Measurements from ENCODE around the gene RTF1. TPM values are rescaled to one million over a fixed set of nuclear protein-coding genes. Genes with fewer than 3 reads are reported as not detected.

Gene RTF1
- total and polyA plus RNA-seq, 2 donors (not counting 3 experiments of a cell fraction or from before 2014, with no cell fraction given): 19.2 to 40.6 TPM

DNA sequence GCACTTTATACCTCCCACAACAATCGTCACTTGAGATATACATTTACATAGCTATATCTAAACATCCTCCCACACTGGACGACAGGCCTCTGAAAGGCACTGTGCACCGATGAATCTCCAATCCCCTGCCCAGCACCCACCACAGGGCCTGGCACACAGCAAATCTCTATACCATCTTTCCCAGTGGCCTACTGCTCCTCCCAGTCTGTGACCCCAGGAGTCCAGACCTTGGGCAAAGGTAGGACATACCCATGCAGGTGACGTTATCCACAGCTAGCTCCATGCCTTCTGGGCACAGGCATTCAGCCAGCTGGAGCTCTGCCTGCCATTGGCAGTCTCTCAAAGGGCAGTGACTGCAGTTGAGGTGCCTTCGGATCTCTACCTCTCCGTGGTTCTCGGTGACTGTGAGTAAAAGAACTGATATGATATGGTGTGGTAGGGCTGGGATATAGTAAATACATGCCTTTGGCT lies 91.0 kb downstream of the RTF1 start:
- H3K79me2 ChIP-seq (ENCODE audit: control insufficient read depth, insufficient read depth, low read length): no peaks in the 10 kb centered on the region
- no peaks in the 10 kb centered on the region for H3K9me1 ChIP-seq (replicated peaks; ENCODE audit: control insufficient read depth, extremely low read depth, insufficient read depth, low read length)
- H4K20me1 ChIP-seq (replicated peaks; ENCODE audit: control insufficient read depth, extremely low read depth, insufficient read depth, low read length): no peaks in the 10 kb centered on the region
- H2AFZ ChIP-seq (ENCODE audit: low read depth, low read length): no peak overlapping the region
- dilution Hi-C loops (cut with MboI; ENCODE audit: extremely low pct_ligation_motif_present, low sequenced_read_pairs): no loop called here
- no peak overlapping the region for H3K4me3 ChIP-seq (replicated peaks in 1 of 3; ENCODE audit: insufficient read depth in 1 of 3, low read depth in 1 of 3, low read length in 3 of 3)
- FAIRE-seq: no peak
- peaks cover 36% of the 10 kb centered on the region in 2 experiments for H3K27me3 ChIP-seq (ENCODE audit: control insufficient read depth in 2 of 2, insufficient read depth in 2 of 2, low read length in 2 of 2)
- H3K36me3 ChIP-seq (ENCODE audit: control insufficient read depth in 2 of 2, extremely low read depth in 1 of 2, insufficient read depth in 2 of 2, low read length in 2 of 2): no peaks in the 10 kb centered on the region
- ChIA-PET POLR2A (interaction anchor here (0.5 kb wide), 1 partner anchor 113 kb away, joined by 7 read pairs; no protein-coding TSS in a partner anchor), CTCF (interaction anchor here (2.0 kb wide), 1 partner anchor 42 kb away, joined by 9 read pairs; no protein-coding TSS in a partner anchor)
- TF ChIP-seq POLR2AphosphoS5 (IDR thresholded peaks at IDR 0.05; ENCODE audit: insufficient read depth, low read depth, low read length) (no peak), GATA2 (IDR thresholded peaks at IDR 0.05; ENCODE audit: insufficient read depth, insufficient read length, low read depth, low read length) (no peak), POLR2A (IDR thresholded peaks at IDR 0.05; ENCODE audit: low read depth, low read length) (no peak), MYC (IDR thresholded peaks at IDR 0.05; ENCODE audit: low read depth, low read length) (no peak), EZH2 (IDR thresholded peaks at IDR 0.05; ENCODE audit: borderline replicate concordance, low read depth, low read length, severe bottlenecking) (no peak), FOS (IDR thresholded peaks at IDR 0.05; ENCODE audit: borderline replicate concordance, insufficient read depth, low read length) (no peak)
- TF ChIP-seq, protein P1, sequence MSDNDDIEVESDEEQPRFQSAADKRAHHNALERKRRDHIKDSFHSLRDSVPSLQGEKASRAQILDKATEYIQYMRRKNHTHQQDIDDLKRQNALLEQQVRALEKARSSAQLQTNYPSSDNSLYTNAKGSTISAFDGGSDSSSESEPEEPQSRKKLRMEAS (IDR thresholded peaks at IDR 0.05; ENCODE audit: insufficient read depth, insufficient read length): no peak
- TF ChIP-seq, protein P2, sequence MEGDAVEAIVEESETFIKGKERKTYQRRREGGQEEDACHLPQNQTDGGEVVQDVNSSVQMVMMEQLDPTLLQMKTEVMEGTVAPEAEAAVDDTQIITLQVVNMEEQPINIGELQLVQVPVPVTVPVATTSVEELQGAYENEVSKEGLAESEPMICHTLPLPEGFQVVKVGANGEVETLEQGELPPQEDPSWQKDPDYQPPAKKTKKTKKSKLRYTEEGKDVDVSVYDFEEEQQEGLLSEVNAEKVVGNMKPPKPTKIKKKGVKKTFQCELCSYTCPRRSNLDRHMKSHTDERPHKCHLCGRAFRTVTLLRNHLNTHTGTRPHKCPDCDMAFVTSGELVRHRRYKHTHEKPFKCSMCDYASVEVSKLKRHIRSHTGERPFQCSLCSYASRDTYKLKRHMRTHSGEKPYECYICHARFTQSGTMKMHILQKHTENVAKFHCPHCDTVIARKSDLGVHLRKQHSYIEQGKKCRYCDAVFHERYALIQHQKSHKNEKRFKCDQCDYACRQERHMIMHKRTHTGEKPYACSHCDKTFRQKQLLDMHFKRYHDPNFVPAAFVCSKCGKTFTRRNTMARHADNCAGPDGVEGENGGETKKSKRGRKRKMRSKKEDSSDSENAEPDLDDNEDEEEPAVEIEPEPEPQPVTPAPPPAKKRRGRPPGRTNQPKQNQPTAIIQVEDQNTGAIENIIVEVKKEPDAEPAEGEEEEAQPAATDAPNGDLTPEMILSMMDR (IDR thresholded peaks at IDR 0.05; ENCODE audit: extremely low read depth in 1 of 2, insufficient read depth in 1 of 2, low read depth in 1 of 2, low read length in 2 of 2): no peak
- H3K9me3 ChIP-seq (replicated peaks; ENCODE audit: control insufficient read depth, insufficient read depth, low read length): no peaks in the 10 kb centered on the region
- H3K9ac ChIP-seq (replicated peaks; ENCODE audit: extremely low read depth, insufficient read depth, low read length): no peak overlapping the region
- intact Hi-C loops (cut with micrococcal nuclease): no loop called here
- no peak overlapping the region for H3K4me2 ChIP-seq (ENCODE audit: insufficient read depth, low read length)
- BruUV-seq (replicated peaks): no TSS peak
- peaks cover 2% of the 10 kb centered on the region for H3K4me1 ChIP-seq (ENCODE audit: control insufficient read depth, extremely low read depth, insufficient read depth, low read length)
- no peak overlapping the region for H3K27ac ChIP-seq (ENCODE audit: insufficient read depth, low read depth, low read length)
- no peak for DNase-seq (ENCODE audit: low read depth, low spot score)

Measured in endothelial cell of umbilical vein (primary cell).